CD4-positive, alpha-beta T cell treated with Interferon alpha-2 for 1 hour (primary cell): ENCODE results near the gene USP5.
"Not testable (repeated sequence)": the region's sequence is repeated elsewhere in the genome, so short reads cannot be mapped to it uniquely, and the experiment has no call there.

ENCODE experiments used
- DNase-seq, 2 donors: peaks; one replicate each; pipeline ENCODE4 v3.0.0-alpha.2; 2020 to 2022

The USP5 gene

GRCh38 chr12:6890789-6891645, 39.1 kb downstream of the USP5 start:
- peak; percentile 98 to 99 for DNase-seq

GRCh38 chr12:6891646-6892001, 39.7 kb downstream of the USP5 start:
- DNase-seq, result no peak

- DNase-seq, result not testable (repeated sequence)
Measured at GRCh38 chr12:6892683-6893082, 40.7 kb downstream of the USP5 start.

- no peak for DNase-seq
Measured at GRCh38 chr12:6894321-6894720, 42.4 kb downstream of the USP5 start.

GRCh38 chr12:6896846-6897435, 45.0 kb downstream of the USP5 start:
- no peak for DNase-seq

GRCh38 chr12:6899427-6899826, 47.5 kb downstream of the USP5 start:
- no peak for DNase-seq

- peak; percentile 34 to 65 for DNase-seq
Measured at GRCh38 chr12:6899837-6900519, 48.0 kb downstream of the USP5 start.

- no peak for DNase-seq
Measured at GRCh38 chr12:6902448-6902847, 50.5 kb downstream of the USP5 start.

- no peak for DNase-seq
Measured at GRCh38 chr12:6903722-6904121, 51.8 kb downstream of the USP5 start.

- peak; percentile 99 for DNase-seq
Measured at GRCh38 chr12:6904280-6905276, 52.6 kb downstream of the USP5 start, which contains the start of gene LRRC23. LRRC23 (plus strand) TSS chr12:6904822; CDS start chr12:6905634, 812 bp downstream.

GRCh38 chr12:6905414-6906040, 53.6 kb downstream of the USP5 start:
- DNase-seq, result no peak

GRCh38 chr12:6908141-6908540, 56.2 kb downstream of the USP5 start:
- DNase-seq, result not testable (repeated sequence)

GRCh38 chr12:6909421-6910145, 57.6 kb downstream of the USP5 start:
- no peak for DNase-seq

GRCh38 chr12:6912164-6912935, 60.4 kb downstream of the USP5 start:
- DNase-seq, result no peak

GRCh38 chr12:6914246-6914946, 62.4 kb downstream of the USP5 start, which contains the start of gene ENO2:
ENO2 (plus strand) TSS chr12:6914580; CDS start chr12:6915833, 1,253 bp downstream.
- peak; percentile 80 to 88 for DNase-seq

- DNase-seq, result no peak
Measured at GRCh38 chr12:6914947-6915788, 63.2 kb downstream of the USP5 start.

GRCh38 chr12:6915789-6916285, 63.9 kb downstream of the USP5 start:
- DNase-seq, result no peak
